ENCODE results near the gene PI4KA.

DNA sequence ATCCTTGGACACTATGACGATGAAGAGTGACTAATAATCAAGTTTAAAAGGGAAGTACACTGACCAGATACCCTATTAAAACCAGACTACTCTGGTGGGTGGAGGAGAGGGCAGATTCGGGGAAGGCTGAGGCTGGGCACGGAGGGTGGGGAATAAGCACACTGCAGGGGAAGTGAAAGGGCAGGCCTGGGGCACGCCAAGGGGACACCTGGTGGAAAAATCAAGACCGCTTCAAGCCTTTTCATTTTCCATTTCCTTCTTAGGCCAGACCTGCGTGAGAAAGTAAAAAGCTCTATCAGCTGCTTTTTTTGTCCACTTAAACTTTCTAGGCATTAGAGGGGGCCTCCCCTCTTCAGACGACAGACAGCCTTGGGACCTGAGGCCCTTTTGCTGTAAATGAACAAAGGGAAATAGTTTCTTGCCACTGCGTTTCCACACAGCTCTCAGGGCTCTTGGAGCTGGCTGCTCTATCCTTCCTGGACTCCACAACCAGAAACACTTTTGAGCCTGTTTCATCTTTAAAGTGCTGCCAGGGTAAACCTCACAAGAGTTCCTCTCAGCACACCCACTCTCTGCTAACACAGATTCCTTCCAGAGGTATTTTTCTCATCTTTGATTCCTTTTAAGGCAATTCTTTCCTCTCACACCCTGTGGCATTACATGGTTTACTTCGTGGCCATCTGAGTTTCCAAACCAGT, 109.7 kb downstream of the PI4KA start:
- TF ChIP-seq TCF7L2 (IDR thresholded peaks at IDR 0.05; ENCODE audit: low read depth, low read length) = no peak
- TF ChIP-seq, protein P1, sequence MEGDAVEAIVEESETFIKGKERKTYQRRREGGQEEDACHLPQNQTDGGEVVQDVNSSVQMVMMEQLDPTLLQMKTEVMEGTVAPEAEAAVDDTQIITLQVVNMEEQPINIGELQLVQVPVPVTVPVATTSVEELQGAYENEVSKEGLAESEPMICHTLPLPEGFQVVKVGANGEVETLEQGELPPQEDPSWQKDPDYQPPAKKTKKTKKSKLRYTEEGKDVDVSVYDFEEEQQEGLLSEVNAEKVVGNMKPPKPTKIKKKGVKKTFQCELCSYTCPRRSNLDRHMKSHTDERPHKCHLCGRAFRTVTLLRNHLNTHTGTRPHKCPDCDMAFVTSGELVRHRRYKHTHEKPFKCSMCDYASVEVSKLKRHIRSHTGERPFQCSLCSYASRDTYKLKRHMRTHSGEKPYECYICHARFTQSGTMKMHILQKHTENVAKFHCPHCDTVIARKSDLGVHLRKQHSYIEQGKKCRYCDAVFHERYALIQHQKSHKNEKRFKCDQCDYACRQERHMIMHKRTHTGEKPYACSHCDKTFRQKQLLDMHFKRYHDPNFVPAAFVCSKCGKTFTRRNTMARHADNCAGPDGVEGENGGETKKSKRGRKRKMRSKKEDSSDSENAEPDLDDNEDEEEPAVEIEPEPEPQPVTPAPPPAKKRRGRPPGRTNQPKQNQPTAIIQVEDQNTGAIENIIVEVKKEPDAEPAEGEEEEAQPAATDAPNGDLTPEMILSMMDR (IDR thresholded peaks at IDR 0.05) = no peak
